Right lobe of liver (tissue), 4 donors: ENCODE measurements around the gene TRIM41.

Experiments
- POLR2A ChIP-seq: fragments of 450-650 bp; IDR thresholded peaks from one replicate; pipeline ENCODE4 v1.6.1; 2017; ENCODE audit warnings: antibody characterized with exemption, mild to moderate bottlenecking
- TF ChIP-seq, protein P1 (sequence below), 4 donors: fragments of 200-600 bp in 3 of 4; fragments of 450-650 bp in 1 of 4; IDR thresholded peaks; one replicate each; pipeline versions ENCODE4 v1.5.1 to v1.8.0; 2016 to 2022; ENCODE audit warnings: antibody characterized with exemption in 4 of 4, mild to moderate bottlenecking in 2 of 4
- donor health status: DM: no; HTN: no; CAD: no.
- donor health status: DM: no; HTN: no; CAD: no.
- donor health status: DM: no; HTN: yes; CAD: no.

DNA sequence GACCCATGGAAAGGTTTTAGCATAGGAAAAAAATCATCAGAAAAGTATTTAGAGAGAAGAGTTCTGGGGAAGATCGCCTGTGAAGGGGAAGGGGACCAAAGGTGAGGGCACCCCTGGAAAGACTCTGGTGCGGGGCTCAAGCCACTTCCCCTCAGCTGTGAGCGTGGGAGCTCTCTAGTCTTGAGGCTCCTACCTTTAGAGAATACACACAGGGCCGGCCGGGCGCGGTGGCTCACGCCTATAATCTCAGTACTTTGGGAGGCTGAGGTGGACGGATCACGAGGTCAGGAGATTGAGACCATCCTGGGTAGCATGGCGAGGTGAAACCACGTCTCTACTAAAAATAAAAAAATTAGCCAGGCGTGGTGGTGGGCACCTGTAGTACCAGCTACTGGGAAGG is 6.9 kb downstream of the TRIM41 start:
- TF ChIP-seq POLR2A: no peak
- TF ChIP-seq, protein P1, sequence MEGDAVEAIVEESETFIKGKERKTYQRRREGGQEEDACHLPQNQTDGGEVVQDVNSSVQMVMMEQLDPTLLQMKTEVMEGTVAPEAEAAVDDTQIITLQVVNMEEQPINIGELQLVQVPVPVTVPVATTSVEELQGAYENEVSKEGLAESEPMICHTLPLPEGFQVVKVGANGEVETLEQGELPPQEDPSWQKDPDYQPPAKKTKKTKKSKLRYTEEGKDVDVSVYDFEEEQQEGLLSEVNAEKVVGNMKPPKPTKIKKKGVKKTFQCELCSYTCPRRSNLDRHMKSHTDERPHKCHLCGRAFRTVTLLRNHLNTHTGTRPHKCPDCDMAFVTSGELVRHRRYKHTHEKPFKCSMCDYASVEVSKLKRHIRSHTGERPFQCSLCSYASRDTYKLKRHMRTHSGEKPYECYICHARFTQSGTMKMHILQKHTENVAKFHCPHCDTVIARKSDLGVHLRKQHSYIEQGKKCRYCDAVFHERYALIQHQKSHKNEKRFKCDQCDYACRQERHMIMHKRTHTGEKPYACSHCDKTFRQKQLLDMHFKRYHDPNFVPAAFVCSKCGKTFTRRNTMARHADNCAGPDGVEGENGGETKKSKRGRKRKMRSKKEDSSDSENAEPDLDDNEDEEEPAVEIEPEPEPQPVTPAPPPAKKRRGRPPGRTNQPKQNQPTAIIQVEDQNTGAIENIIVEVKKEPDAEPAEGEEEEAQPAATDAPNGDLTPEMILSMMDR (IDR thresholded peaks at IDR 0.05): no peak
